Tibial artery (tissue), 4 donors: ENCODE data around the gene OCSTAMP.

ENCODE experiments used
- DNase-seq, 2 donors: peaks; one replicate each; pipeline ENCODE4 v3.0.0-alpha.2; 2019
- H3K27ac ChIP-seq, 2 donors: fragments of 200-600 bp; sonication (generic) in 1 of 2; 1 replicate in 1 of 2; 2 replicates in 1 of 2; pipeline ENCODE4 v1.5.1; 2018 to 2019; ENCODE audit warnings: mild to moderate bottlenecking in 1 of 2
- H3K27me3 ChIP-seq, 2 donors: fragments of 200-600 bp; sonication (generic) in 1 of 2; one replicate each; pipeline versions ENCODE4 v1.5.1 to v1.6.0; 2016 to 2019
- H3K36me3 ChIP-seq, 3 donors: fragments of 200-600 bp; sonication (generic) in 2 of 3; one replicate each; pipeline ENCODE4 v1.5.1; 2016 to 2019; ENCODE audit warnings: mild to moderate bottlenecking in 2 of 3
- H3K4me1 ChIP-seq, 4 donors: fragments of 200-600 bp; sonication (generic) in 2 of 4; 1 replicate in 3 of 4; 2 replicates in 1 of 4; pipeline ENCODE4 v1.5.1; 2016 to 2019
- H3K4me3 ChIP-seq, 2 donors: fragments of 200-600 bp; sonication (generic) in 1 of 2; 1 replicate in 1 of 2; 2 replicates in 1 of 2; pipeline ENCODE4 v1.5.1; 2018 to 2019; ENCODE audit warnings: mild to moderate bottlenecking in 2 of 2
- H3K9me3 ChIP-seq, 3 donors: fragments of 200-600 bp; sonication (generic) in 1 of 3; one replicate each; pipeline ENCODE4 v1.5.1; 2016 to 2019
- intact Hi-C: fragments of 100-400 bp; cut with DNase I; formaldehyde crosslinking; loops from one replicate; pipeline ENCODE4 v1.15.0; 2023; ENCODE audit warnings: low total_unique reads
- TF ChIP-seq, protein P1 (sequence below), 2 experiments: fragments of 200-600 bp in 1 of 2; fragments of 450-650 bp in 1 of 2; IDR thresholded peaks; one replicate each; pipeline ENCODE4 v1.5.1; 2017 to 2019; ENCODE audit warnings: antibody characterized with exemption in 2 of 2, mild to moderate bottlenecking in 1 of 2, moderate library complexity in 1 of 2

Gene OCSTAMP

DNA sequence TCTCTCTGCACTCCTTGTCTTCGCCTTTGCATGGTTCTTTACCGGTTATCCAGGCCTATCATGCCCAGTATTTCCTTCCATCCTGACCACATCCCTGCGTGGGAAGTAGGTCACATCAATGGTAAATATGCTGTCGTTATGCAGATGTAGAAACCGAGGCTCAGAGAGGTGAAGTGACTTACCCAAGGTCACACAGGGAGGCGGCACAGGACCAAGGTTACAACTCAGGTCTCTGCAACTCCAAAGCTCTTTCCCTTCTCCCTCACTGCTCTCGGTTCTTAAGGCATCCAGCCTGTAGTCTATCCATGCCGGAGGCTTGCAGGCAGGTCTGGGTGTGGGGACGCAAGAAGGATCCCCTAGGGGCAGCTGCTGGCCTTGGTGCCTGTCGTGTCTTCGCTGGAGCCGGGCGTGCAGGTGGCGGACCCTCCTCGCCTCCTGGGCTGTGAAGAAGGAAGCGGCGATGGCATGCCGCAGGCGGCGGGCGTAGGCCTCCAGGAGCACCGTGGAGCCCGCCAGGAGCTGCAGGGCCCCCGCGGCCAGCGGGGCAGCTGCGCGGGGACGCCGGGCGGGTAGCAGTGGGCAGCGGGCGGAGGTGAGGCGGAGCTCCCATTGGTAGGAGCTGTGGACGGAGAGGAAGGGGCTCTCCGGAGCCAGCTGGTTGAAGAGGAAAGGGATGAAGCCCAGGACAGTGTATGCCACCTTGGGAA is 9.1 kb downstream of the OCSTAMP start:
- TF ChIP-seq, protein P1, sequence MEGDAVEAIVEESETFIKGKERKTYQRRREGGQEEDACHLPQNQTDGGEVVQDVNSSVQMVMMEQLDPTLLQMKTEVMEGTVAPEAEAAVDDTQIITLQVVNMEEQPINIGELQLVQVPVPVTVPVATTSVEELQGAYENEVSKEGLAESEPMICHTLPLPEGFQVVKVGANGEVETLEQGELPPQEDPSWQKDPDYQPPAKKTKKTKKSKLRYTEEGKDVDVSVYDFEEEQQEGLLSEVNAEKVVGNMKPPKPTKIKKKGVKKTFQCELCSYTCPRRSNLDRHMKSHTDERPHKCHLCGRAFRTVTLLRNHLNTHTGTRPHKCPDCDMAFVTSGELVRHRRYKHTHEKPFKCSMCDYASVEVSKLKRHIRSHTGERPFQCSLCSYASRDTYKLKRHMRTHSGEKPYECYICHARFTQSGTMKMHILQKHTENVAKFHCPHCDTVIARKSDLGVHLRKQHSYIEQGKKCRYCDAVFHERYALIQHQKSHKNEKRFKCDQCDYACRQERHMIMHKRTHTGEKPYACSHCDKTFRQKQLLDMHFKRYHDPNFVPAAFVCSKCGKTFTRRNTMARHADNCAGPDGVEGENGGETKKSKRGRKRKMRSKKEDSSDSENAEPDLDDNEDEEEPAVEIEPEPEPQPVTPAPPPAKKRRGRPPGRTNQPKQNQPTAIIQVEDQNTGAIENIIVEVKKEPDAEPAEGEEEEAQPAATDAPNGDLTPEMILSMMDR (IDR thresholded peaks at IDR 0.05): no peak
- Histone ChIP-seq H3K4me3 (no peak overlapping the region), H3K27ac (no peak overlapping the region), H3K27me3 (peaks cover 0 to 51% of the 10 kb centered on the region in 2 donors), H3K4me1 (no peaks in the 10 kb centered on the region), H3K9me3 (no peaks in the 10 kb centered on the region), H3K36me3 (no peaks in the 10 kb centered on the region)
- intact Hi-C loops: no loop called here
- DNase-seq: no peak

DNA sequence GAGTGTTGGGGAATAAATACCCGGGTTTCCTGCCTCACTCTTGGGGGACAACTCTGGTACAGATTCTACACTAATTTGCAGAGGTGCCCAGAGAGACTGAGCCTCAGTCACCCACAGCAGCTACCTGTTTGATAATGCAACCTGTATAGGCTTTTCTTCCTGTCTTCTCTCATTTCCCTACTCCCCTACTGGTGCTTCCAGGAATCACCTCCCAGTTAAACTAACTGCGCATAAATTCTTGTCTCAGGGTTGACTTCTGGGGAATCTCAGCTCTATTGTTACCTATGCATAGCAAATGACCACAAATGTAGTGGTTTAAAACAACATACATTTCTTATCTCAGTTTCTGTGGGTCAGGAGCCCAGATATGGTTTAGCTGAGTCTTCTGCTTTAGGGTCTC is 11.3 kb downstream of the OCSTAMP start:
- Histone ChIP-seq H3K9me3 (no peaks in the 10 kb centered on the region), H3K27ac (no peak overlapping the region), H3K27me3 (peaks cover 0 to 35% of the 10 kb centered on the region in 2 donors), H3K36me3 (no peaks in the 10 kb centered on the region), H3K4me3 (no peak overlapping the region), H3K4me1 (no peaks in the 10 kb centered on the region)
- DNase-seq: no peak
- TF ChIP-seq, protein P1 (IDR thresholded peaks at IDR 0.05): no peak
- intact Hi-C loops: no loop called here

DNA sequence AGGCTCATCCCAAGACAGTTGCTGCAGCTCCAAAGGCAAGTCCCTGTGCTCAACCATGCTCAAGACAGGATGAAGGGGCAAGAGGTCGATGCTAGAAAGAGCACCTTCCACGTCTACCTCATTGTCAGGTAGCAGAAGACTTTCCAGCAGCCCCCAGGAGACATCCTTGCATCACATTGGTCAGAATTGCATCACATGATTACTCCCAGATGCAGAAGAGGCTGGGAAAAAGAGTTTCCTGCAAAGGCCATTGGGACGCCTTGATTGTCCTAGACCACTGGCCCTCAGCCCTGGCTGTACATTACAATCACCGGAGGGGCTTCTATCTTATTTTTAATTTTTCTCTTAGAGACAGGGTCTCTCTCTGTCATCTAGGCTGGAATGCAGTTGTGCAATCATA is 19.8 kb downstream of the OCSTAMP start:
- H3K27ac ChIP-seq: no peak overlapping the region
- TF ChIP-seq, protein P1 (IDR thresholded peaks at IDR 0.05): no peak
- H3K4me3 ChIP-seq: no peak overlapping the region
- no peaks in the 10 kb centered on the region for H3K36me3 ChIP-seq
- no peaks in the 10 kb centered on the region for H3K9me3 ChIP-seq
- intact Hi-C loops: no loop called here
- no peak for DNase-seq
- peaks cover 0 to 21% of the 10 kb centered on the region in 2 donors for H3K27me3 ChIP-seq
- no peaks in the 10 kb centered on the region for H3K4me1 ChIP-seq

DNA sequence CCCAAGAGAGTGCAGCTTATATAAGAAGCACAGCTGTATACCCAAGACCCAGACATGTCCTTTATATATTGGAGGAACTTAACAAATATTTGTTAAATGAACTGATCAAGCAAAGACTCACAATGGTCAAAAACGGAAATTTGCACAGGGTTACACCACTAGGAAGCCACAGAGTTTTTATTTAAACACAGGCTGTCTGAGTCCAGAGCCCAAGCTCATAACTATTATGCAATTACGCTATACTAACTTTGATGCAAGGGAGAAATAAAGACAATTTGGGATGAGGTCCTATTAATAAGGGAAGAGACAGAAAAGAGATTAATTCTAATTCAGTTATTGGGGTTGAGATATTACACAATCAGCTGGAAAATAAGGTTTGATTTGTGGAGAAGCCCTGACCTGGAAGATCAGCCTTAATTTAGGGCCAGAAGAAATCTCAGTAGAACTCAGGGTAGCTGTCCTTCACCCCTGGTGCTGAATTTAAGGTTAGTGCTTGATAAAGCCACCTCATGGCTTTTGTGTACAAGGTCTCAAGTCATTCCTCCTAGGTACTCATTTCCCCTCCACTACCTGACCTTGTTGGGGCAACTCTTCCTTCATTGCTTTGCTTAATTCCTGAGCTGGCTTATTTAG is 26.6 kb downstream of the OCSTAMP start:
- Histone ChIP-seq H3K4me1 (no peaks in the 10 kb centered on the region), H3K36me3 (no peaks in the 10 kb centered on the region), H3K27ac (no peak overlapping the region), H3K9me3 (peaks cover 0 to 3% (median 0%) of the 10 kb centered on the region in 3 donors), H3K4me3 (no peak overlapping the region), H3K27me3 (peaks cover 0 to 29% of the 10 kb centered on the region in 2 donors)
- intact Hi-C loops: no loop called here
- DNase-seq: no peak
- TF ChIP-seq, protein P1 (IDR thresholded peaks at IDR 0.05): no peak

DNA sequence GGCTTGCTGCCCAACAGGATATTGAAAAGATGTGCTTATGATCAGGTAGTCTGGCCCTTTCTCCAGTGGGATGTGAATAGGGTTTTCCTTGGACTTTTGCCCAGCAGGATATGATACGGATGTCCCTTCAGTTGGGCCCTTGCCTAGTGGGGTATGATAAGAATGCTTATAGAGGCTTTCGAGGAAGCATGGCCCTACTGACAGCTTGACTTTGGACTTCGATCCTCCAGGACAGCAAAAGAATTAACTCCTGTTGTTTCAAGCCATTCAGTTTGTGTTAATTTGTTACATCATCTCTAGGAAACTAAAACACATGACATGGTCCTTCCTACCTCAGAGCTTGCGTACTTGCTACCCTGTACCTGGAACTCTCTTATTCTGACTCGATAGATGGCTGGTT is 27.3 kb downstream of the OCSTAMP start:
- intact Hi-C loops: no loop called here
- Histone ChIP-seq H3K4me1 (no peaks in the 10 kb centered on the region), H3K4me3 (no peak overlapping the region), H3K36me3 (no peaks in the 10 kb centered on the region), H3K27me3 (peaks cover 0 to 30% of the 10 kb centered on the region in 2 donors), H3K27ac (no peak overlapping the region), H3K9me3 (peaks cover 0 to 3% (median 0%) of the 10 kb centered on the region in 3 donors)
- TF ChIP-seq, protein P1 (IDR thresholded peaks at IDR 0.05): no peak
- no peak for DNase-seq
